NCI-H1436 treated with DMSO at 0.1 percent for 48 hours (cell line): ENCODE measurements around the gene FGF7.
"Not testable (repeated sequence)": the region's sequence is repeated elsewhere in the genome, so short reads cannot be mapped to it uniquely, and the experiment has no call there.

Experiments used
- DNase-seq: peaks from one replicate; lab custom pipeline; 2025; lab: John Stamatoyannopoulos, UW

FGF7 gene, protein sequence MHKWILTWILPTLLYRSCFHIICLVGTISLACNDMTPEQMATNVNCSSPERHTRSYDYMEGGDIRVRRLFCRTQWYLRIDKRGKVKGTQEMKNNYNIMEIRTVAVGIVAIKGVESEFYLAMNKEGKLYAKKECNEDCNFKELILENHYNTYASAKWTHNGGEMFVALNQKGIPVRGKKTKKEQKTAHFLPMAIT

DNA sequence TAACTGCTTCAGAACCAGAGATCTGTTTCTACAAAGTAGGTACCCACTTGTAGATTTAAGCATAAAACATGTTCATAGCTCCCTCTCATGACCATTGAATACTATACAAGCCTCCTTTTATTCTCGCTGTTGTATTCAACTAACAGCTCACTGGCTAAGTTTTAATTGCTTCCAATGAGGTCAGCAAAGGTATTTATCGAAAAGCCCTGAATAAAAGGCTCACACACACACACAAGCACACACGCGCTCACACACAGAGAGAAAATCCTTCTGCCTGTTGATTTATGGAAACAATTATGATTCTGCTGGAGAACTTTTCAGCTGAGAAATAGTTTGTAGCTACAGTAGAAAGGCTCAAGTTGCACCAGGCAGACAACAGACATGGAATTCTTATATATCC lies at the start of gene FGF7:
TSS of gene FGF7 (plus strand) at position 222 of the 400 bp plus-strand sequence. CDS start 1,056 bp downstream, outside the sequence.
- no peak for DNase-seq

DNA sequence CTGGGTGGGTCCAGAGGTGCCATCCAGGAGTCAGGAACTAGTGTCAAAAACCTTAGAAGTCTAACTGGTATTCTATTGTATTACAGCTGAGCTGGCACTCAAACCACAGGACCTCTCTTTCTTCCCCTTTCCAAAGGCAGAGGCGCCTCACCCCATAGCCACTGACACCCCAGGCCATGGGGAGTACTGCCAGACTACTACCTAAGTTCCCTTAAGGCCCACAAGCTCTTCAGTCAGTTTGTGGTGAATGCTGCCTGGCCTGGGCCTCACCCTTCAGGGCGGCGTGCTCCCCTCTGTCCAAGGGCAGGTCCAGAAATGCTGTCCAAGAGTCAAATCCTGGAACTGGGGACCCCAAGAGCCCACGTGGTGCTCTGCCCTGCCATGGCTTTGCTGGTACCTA lies 43.0 kb upstream of the FGF7 start:
- no peak for DNase-seq

DNA sequence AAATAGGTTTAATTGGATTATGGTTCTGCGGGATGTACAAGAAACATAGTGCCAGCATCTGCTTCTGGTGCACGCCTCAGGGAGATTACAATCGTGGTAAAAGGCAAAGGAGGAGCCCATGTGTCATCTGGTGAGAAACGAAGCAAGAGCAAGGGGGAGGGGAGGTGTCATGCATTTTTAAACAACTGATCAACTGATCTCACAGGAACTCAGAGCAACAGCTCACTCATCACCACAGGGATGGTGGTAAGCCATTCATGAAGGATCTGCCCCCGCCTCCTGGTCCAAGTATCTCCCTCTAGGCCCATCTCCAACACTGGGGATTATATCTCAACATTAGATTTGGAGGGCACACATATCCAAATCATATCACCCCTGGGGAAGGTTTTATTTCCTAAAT lies 42.1 kb upstream of the FGF7 start:
- no peak for DNase-seq

DNA sequence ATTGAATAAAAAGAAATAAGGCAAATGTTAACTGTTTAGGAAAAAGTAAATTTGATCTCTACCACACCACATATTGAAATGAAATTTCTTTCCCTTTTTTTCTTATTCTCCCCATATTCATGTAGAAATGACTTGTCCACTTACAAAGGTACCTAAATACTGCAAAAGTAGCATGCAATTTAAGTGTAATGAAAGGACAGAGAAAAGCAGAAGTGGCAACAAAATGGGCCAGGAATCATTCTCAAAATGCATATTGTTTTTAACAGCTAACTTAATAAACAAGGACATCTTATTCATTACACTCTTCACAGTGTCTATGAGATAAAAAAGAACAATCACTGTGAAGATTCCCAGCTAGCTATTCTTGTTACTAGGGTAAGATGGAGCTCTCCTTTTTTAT lies 40.6 kb upstream of the FGF7 start:
- no peak for DNase-seq

DNA sequence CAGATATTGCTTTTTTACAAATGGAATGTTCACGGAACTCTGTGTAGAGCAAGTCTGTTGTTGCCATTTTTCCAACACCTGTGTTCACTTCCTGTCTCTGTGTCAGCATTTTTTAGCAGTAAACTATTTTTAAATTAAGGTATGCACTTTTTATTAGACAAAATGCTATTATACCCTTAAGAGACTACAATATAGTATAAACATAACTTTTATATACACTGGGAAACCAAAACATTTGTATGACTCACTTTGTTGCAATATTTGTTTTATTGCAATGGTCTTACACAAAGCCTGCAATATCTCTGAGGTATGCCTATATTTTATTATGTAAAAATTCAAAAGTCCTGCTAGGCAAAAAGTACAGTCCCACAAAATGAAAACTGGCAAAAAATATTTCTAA lies 39.8 kb upstream of the FGF7 start:
- no peak for DNase-seq

DNA sequence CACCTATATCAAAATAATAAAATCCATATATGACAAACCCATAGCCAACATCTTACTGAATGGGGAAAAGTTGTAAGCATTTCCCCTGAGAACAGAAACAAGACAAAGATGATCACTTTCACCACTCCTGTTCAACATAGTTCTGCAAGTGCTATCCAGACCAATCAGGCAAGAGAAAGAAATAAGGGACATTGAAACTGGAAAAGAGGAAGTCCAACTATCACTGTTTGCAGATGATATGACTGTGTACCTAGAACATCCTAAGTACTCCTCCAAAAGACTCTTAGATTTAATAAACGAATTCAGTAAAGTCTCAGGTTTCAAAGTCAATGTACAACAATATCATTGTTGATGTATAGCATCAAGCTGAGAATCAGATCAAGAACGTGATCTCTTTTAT lies 35.6 kb upstream of the FGF7 start:
- DNase-seq = no peak

DNA sequence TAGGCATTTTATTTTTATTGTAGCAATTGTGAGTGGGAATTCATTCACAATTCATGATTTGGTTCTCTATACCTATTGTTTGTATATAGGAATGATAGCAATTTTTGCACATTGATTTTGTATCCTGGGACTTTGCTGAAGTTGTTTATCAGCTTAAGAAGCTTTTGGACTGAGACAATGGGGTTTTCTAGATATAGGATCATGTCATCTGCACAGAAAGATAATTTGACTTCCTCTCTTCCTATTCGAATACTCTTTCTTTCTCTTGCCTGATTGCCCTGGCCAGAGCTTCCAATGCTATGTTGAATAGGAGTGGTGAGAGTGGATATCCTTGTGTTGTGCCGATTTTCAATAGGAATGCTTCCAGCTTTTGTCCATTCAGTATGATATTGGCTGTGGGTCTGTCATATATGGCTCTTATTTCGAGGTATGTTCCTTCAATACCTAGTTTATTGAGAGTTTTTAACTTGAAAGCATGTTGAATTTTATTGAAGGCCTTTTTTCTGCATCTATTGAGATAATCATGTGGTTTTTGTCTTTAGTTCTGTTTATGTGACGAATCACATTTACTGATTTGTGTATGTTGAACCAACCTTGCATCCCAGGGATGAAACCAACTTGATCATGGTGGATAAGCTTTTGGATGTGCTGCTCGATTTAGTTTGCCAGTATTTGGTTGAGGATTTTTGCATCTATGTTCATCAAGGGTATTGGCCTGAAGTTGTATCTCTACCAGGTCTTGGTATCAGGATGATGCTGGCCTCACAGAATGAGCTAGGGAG lies 20.3 kb upstream of the FGF7 start:
- DNase-seq = not testable (repeated sequence)

DNA sequence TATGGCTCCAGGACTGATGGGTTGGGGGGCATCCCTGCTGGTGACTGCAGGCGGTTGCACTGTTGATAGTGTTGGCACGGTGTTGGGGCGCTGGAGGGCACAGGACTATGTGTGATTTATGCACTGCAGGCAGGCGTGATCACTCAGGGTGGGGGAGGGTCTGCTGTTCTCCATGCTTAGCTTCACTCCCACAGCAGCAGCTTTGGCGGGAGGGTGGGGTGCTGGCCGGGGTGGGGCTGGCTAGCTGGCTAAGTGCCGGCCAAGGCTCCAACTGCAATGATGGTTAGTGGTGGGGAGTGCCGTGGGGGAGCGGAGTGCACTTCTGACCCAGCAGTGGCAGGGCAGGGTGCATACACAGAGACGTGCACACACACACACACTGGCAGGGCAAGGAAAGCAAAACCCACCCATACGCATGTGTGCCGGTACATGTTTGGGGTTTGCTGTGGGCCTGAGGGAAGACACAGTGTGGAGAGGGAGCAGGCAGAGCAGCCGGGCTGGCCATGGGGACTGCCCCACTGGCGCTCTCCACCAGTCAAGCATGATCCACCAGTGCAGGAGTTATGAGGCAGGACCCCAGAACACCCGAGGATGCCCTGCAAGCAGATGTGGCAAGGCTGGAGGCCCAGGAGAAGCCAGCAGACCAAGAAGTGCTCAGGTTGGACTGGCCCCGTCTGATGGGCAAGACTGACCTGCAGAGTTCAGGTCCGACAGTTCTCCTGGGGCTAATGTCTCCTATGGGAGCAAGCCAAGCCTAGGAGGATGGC lies 16.5 kb upstream of the FGF7 start:
- DNase-seq = no peak

DNA sequence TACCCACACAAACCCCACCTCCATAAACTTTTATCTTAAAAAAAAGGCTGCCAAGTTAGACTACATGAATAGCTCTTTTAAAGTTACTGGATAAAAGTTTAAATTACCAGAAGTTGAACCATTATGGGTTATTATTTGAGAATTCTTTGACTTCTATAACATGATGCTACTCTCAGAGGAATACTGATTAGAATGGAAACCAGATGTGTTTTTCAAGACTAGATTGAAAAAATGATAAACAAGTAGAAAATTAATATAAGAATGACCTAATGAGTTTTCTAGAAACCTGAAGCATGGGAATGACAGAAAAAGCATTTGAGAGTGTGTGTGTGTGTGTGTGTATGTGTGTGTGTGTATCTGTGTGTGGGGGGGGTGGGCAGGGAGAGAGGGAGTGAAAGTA lies 12.4 kb upstream of the FGF7 start:
- no peak for DNase-seq

DNA sequence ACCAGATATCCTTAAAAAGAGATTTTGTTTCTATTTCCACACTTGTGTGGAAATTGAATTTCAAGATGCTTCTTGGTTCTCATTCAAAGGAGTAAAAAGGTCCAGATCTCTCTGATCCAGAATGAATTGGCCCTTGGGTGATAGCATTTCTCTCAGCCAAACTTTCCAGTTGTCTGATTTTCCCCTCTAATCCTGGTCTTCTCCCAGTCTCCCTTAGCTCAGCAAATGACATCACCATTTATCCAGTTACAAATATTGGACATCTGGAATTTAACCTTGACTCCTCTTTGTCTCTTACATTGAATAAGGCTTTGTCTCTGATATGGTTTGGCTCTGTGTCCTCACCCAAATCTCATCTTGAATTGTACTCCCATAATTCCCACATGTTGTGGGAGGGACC lies 10.2 kb upstream of the FGF7 start:
- DNase-seq = no peak

DNA sequence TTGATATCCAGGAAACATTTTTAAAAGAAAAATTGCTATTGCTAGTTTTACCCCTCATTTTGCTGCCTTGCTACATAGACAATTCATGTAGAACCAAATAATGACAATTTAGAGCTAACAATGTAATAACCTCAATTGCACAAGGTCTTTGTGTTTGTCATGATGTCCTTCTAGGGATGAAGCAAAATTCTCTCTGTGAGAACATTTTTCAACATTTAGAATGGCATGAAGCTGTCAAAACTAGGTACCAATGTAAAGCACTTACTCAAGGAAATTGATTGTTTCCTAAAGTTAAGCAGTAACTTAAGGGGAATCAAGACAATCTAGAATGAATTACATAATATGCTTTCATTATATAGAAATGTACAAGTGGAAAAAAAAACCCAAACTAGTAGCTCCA lies 7.9 kb upstream of the FGF7 start:
- DNase-seq = no peak

DNA sequence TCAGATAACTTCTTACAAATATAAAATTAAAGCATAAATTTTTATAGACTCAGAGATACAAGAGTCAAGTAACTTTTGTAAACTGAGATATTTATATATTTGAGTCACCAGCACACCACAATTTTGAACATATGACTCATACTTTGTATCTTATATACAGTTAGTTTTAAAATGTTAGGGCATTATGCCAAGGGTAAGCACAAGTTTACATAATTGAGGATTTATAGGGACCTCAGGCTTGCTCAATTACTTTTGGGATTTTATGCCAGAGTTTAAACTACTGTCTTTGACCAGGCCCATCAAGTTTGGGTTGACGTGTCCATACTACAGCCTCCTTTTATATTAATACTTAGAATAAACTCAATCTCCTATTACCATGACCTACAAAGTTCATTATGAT lies 7.4 kb upstream of the FGF7 start:
- no peak for DNase-seq

DNA sequence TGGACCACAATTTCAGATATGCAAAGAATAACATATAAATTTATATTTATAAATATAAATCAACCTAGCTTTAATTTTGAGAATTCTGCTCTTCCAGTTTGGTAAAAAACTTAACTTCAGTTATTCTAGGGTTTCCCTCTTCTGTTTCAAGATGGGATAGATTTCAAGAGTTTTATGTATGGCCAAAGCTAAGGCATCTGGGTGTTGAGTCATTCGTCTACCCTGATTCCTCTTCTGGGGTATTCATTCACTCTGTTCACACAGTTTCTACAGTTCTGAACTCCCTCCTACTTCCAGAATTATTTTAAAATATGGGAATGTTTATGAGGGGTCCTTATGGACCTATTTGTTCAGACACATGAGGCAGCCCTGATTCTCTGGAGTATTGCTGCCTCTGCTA lies 4.2 kb upstream of the FGF7 start:
- no peak for DNase-seq

DNA sequence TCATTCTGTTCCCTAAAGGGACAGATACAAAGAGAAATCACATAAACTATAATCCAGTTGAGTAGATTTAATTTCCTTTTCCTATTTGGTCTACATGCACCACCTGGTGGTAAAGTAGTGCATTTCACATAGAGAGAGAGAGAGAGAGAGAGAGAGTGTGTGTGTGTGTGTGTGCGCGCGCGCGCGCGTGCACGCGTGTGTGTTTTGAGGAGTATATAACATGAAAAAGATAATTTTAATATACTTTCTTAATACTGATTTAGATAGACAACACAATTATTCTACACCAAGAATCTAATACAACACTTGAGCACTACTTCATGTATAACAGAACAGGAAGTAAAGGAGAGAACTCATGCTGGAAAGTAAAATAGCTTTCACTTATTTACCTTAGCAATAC lies 1.1 kb upstream of the FGF7 start:
- peak; percentile 53 for DNase-seq

DNA sequence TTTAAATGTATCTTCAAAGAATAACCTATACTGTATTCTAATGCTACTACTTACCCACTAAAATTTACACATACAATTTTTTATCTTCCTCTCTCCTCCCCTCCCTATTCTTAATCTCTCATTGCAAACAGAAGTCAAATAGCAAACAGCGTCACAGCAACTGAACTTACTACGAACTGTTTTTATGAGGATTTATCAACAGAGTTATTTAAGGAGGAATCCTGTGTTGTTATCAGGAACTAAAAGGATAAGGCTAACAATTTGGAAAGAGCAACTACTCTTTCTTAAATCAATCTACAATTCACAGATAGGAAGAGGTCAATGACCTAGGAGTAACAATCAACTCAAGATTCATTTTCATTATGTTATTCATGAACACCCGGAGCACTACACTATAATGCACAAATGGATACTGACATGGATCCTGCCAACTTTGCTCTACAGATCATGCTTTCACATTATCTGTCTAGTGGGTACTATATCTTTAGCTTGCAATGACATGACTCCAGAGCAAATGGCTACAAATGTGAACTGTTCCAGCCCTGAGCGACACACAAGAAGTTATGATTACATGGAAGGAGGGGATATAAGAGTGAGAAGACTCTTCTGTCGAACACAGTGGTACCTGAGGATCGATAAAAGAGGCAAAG lies 984 bp downstream of the FGF7 start:
- no peak for DNase-seq

DNA sequence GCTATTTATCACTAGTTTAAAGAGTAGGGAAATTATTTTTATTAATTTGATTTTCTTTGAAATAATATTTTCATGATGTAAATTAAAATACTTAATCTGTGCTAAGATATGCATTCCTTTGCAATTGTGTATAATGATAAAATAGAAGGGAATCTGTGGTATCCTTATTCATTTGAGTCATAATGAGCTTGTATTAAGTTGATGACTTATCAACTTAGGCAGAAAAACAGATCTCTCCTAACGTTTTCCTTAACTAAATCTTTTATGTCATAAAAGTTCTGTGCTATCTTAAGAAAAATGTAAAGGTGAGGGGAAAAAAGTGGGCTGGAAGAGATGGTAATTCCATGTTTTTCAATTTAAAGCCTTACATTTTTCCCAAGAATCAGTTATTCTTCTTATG lies 1.9 kb downstream of the FGF7 start:
- DNase-seq = no peak

DNA sequence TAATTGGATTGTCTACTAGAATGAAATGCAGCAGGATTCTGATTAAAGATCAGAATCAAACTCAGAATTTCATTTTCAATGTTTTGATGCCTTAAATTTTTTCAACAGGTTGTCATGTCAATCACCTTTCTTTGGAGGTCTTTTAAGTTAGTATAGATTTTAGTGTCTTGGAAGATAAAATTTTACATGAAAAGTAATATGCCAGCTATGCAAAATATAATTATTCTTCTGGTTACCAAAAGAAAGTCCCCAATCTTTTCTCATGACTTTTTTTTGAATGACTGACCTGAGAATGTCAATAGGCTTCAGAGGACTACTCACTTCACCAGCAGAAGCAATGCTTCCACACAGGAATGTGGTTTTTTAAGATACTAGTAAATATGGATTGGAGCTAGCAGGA lies 4.3 kb downstream of the FGF7 start:
- no peak for DNase-seq

DNA sequence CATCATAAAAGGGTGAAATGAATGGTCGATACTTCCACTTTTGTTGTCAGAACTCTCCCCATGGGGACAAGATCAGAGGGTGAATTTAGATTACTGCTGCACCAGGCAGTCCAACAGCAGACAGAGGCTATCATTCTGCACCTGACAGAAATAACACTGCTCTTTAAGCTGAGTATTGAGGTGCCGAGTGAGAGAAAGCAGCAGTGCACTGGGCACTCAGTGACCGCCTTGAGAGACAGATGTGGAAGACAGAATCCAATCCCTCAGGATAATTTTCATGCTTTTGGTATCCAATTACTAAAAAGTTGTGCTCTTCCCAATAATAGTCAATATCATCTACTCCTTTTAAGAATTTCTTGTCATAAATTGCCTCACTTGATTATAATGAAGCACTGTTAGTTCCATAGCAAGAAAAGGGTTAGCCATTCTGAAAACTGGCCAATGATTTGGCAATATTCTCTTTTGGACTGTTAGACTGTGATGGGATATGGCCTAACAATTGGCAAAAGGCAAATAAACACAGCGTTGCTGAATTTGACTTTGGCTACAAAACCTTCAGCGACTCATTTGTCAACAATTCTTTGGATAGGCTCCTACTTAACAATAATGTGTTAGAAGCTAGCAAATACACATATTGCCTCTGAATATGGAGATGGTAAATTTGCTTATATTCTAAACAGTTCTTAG lies 5.5 kb downstream of the FGF7 start:
- DNase-seq = no peak

DNA sequence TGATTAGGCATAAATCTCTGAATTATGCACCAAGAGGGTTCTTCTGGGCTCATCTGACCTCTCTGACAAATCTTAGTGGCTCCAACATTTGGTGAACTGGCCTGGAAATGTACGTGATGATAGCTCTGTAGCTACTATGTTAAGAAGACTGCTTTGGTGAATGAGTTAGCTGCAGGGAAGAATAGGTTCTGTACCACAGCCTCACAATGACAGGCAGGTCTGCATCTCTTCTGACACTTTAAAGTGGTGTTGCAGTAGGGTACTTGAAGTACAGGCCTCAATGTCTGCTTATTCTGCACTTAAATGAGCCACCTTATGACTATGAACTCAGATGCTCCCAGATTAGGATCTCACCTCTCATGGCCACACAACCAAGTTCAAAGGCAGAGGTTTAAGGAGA lies 7.0 kb downstream of the FGF7 start:
- no peak for DNase-seq

DNA sequence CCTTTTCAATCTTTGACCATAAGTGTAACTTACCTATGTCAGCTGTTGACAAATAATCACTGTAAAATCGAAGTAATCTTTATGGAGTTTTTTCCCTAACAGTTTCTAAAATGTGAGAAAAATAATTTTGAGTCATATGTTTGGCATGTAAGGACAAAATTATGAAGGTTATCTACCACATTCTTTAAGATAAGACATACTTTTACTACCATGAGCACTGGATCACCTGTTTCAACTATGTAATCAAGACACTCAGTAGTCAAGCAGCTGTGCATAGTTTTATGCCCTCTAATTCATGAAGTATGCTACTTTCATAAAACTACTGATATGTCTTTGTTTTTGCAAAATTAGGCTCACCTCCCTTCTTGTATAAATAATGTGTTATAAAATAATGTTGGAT lies 12.1 kb downstream of the FGF7 start:
- DNase-seq = no peak

DNA sequence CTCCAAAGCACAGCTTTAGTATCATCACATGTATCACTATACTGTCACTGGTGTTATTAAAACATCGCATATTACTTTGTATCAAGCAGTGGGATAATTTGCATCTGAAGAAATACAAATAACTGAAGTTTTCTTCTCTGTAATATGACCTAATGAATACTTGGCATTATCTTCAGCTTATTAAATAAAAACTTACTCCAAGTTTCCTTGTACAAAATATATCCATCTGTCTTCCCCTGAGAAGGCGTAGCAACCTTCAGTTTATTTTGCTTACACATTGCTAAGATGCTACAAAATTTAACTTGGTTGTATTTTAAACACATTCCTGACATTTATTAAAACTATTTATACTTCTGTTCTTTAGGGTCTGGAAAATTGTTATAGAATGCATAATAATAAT lies 13.7 kb downstream of the FGF7 start:
- DNase-seq = no peak

DNA sequence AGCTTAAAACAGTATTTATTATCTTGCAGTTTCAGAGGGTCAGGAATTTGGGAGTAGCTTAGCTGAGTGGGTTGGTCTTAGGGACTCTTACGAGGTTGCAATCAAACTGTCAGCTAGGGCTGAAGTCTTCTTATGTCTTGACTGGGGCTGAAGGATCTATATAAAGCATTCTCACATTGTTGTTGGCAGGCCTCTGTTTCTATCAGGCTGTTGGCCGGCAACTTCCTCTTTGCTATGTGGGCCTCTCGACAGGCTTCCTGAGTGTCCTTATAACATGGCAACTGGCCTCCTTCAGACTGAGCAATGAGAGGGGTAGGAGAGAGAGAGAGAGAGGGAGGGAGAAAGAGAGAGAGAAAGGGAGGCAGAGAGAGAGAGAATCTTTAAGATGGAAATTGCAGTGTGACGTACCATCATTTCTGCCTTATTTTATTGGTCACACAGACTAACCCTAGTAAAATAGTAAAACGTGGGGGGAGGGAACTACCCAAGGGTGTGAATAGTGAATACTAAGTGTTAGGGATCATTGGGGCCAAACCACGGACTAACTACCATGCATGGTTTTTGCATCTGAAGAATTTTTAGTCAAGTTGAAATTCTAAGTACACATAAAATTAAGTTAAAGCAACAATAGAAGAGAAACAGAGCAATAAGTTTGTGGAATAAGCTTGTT lies 16.1 kb downstream of the FGF7 start:
- DNase-seq = no peak
